CD4-positive, alpha-beta T cell treated with Interleukin-4 for 4 hours (primary cell): ENCODE data around the gene VPS13A.
"Not testable (repeated sequence)": the region's sequence is repeated elsewhere in the genome, so short reads cannot be mapped to it uniquely, and the experiment has no call there.

Source experiments
- DNase-seq: peaks from one replicate; pipeline ENCODE4 v3.0.0-alpha.2; 2020

Gene VPS13A

DNA sequence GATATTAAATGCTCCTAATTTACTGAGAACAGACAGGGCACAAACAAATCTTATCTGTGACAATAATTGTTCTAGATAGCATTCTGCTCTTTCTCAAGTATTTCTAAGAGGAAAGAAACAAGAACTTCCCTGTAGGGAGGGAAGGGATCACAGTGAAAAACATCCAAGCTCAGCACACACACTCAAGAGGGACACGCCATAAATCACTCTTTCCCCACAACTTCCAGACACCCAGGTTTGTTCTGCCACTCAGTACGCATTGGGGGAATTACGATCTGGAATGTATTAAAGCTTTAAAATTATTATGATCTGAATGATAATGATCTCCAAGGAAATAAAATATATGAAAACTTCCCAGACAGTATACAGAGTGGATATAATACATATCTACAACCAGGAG is 249.4 kb downstream of the VPS13A start:
- DNase-seq: no peak

GRCh38 chr9:77427256-77427927 is 250.1 kb downstream of the VPS13A start:
- DNase-seq: no peak

DNA sequence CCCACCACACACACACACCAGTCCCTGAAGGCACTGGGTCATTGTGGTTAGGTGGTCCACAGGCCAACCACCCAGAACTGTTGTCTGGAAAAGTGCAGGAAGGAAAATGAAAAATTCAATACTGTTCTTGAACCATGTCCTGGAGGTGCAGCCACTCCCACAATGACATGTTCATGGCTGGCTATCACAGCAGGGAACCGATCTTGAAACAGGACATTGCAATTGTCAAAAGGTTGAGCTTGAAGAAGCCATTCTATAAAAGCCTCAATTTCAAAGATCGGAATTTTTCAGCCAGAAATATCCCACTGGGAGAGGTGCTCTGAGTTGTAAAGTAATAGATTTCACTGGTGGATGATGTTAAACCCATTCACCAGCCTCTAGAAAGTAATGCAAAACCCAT is 252.6 kb downstream of the VPS13A start:
- DNase-seq: no peak

DNA sequence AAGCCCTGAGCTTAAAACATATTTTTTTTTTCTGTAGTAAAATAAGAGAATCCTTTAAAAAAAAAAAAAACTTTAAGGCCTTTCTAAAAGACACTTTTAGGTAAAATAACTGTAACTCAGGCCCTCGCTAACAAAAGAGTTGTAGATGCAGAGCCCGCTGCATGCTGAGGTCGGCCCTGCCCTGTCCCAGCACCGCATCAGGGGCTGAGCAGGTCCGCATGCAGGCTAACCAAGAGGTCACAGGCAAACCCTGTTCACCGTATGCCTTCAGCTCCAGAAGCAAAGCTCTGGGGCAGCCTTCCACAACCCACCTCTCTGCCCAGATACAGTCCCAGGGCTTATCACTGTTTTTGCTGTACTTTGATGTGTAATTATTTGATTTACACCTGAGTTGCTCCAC is 254.7 kb downstream of the VPS13A start:
- no peak for DNase-seq

- peak; percentile 32 for DNase-seq
Observed at GRCh38 chr9:77433675-77434445, 256.5 kb downstream of the VPS13A start.

- DNase-seq: no peak
Observed at GRCh38 chr9:77435277-77435676, 257.9 kb downstream of the VPS13A start.

GRCh38 chr9:77435688-77436087 is 258.4 kb downstream of the VPS13A start:
- DNase-seq: no peak

- no peak for DNase-seq
Observed at GRCh38 chr9:77438653-77439052, 261.3 kb downstream of the VPS13A start.

DNA sequence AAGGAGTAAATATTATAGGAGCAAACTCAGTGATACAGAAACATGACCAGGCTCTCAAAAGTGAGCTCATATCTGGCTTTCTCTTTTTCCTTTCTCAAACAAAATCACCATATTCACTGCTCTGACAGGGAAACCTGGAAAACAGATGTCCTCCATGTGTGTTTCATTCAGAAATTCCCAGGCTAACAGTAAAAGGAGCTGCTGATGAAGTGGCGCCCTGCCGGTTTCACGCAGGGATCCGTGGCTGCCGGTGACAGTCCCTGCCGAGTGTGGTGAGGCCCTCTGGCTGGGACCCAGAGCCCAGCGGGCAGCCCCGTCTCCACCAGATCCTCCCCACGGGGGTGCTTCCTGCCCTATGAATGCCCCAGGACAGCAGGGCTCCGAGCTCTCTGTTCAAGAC is 262.7 kb downstream of the VPS13A start:
- no peak for DNase-seq

GRCh38 chr9:77441124-77441523 is 263.8 kb downstream of the VPS13A start:
- not testable (repeated sequence) for DNase-seq

GRCh38 chr9:77442436-77442835 is 265.1 kb downstream of the VPS13A start:
- DNase-seq: no peak

GRCh38 chr9:77447646-77448045 is 270.3 kb downstream of the VPS13A start:
- no peak for DNase-seq

DNA sequence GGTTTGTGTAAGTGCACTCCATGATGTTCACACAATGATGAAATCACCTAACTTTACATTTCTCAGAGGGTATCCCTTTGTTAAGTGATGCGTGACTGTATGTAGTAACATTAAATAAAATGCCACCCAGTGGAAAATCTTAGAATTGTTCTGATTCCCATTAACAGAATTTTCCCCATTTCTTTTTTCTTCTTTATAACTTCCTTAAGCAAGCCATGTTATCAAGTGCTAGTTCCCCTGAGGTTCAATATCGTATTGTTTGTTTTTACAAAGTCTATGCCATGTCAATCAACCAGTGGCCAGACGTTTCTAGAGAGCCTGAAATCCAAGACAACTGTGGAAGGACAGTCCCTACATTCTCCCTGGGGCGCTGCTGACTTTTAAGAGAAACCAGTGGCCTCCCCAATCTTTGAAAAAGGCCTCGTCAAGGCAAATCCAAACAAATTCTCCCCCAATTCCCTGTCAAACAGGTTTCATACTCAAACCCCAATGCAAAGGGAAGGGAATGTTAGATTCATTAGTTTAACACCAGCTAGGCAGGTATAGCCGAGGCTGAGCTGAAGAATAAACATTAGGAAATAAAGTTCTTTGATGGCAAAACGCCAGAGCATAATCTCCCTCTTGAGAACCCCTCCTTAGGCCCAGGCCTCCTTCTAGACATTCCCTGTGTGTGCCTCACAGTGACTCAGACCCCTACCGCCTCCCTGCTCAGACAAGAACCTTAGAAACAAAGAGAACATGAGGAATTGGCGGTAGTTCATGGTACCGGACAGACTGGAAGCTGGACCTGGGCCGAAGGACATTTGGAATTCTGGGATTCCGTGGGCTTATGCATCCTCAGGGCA is 272.1 kb downstream of the VPS13A start:
- DNase-seq: no peak

GRCh38 chr9:77450085-77450475 is 272.7 kb downstream of the VPS13A start:
- no peak for DNase-seq

GRCh38 chr9:77451507-77451906 is 274.2 kb downstream of the VPS13A start:
- no peak for DNase-seq

GRCh38 chr9:77453825-77454647 is 276.7 kb downstream of the VPS13A start:
- no peak for DNase-seq

GRCh38 chr9:77454663-77455062 is 277.3 kb downstream of the VPS13A start:
- no peak for DNase-seq

- peak; percentile 6 for DNase-seq
Observed at GRCh38 chr9:77455312-77455927, 278.1 kb downstream of the VPS13A start.

DNA sequence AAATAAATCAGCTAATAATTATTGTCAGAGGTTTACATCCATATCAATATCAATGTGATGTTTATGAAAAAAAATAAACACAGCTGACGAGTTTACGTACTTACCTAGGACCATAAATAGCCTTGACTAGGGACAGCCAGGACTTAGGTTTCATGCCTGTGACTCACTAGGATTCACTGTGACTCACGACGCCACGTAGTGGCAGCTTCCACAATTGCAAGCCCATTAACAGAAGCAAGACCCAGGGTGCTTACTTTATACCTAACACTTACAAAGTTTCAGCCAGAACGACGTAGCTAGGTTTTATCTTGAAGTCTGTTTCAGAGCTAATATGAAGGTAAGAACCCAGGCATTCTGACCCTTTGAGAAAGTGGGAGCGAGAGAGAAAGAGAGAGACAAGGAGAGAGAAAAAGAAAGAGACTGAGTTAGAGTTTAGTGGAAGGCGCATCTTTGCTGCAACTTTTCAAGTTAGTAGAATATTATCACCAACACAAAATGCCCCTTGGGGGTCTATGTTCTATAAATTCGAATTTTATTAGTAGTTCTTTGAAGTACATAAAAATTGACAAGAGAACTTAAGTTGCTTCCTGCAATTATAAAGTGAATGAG is 279.6 kb downstream of the VPS13A start:
- peak; percentile 80 for DNase-seq

DNA sequence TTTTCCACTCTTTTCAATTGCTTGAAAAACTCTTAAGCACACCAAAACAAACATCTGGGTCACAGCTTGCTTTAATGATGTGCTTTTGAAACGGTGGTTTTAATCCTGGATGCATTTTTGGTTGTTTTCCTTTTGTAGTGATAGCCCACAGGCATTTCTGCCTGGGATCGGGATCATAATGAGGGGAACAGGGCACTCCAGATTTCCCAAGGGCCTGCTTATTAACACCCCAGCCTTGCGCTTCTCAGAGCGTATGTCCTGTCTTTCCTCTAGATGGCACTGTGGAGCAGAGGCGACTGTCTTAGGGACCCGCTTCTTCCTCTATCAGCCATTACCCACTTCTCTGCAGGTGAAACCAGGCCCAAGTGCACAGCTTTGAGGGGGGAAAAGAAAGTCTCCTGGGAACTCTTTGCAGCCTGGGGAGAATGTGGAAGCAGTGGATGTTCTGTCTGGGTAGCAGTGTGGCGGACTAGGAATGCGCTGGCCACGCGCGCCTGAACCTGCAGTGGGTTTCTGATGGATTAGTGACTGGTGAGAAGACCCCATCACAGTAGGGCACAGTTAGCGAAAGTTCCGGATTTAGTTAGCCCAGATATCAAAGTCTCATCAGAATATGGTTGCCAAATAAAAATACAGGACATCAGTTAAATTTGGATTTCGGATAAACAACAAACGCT is 280.7 kb downstream of the VPS13A start:
- peak; percentile 62 for DNase-seq

DNA sequence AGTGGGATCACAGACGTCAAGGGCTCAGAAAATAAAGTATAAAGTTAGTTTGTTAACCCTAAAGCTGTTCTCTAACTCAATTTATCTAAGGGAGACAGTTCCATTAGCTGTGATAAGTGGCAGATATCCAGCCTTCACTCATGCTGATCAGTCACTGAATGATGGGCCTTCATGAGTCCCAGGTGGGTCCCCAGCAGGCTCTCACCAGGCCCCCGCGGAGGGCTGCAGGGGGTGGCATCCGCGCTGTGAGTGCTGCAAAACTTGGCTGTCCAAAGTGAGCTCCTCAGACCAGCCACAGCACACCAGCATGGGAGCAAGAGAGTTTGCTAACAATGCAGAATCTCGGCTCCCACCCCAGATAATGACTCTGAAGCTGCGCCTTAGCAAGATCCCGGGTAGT is 283.6 kb downstream of the VPS13A start:
- DNase-seq: no peak
